HG03460 (cell line): Measurements from ENCODE around the gene ACSL6.

Experiments
- ATAC-seq: cut with Tn5 transposase; IDR thresholded peaks from one replicate; pipeline ENCODE4 v1.9.1; 2021; ENCODE audit not compliant: unreplicated experiment

The ACSL6 gene

GRCh38 chr5:132017738-132018625 is 6.5 kb upstream of the ACSL6 start:
- ATAC-seq = no peak

GRCh38 chr5:132017316-132017715 is 5.9 kb upstream of the ACSL6 start:
- no peak for ATAC-seq

GRCh38 chr5:132016721-132017250 is 5.3 kb upstream of the ACSL6 start:
- ATAC-seq = no peak

- no peak for ATAC-seq
Measured at GRCh38 chr5:132013711-132014110, 2.3 kb upstream of the ACSL6 start.

GRCh38 chr5:132013006-132013689 is 1.7 kb upstream of the ACSL6 start:
- ATAC-seq = no peak

- ATAC-seq = no peak
Measured at GRCh38 chr5:132012371-132013005, 1.0 kb upstream of the ACSL6 start.

GRCh38 chr5:132010989-132011621 is 353 bp downstream of the ACSL6 start:
- ATAC-seq = no peak

- ATAC-seq = no peak
Measured at GRCh38 chr5:132010645-132010988, 841 bp downstream of the ACSL6 start.

GRCh38 chr5:132009706-132010405 is 1.6 kb downstream of the ACSL6 start:
- ATAC-seq = no peak

GRCh38 chr5:132008961-132009680 is 2.3 kb downstream of the ACSL6 start:
- no peak for ATAC-seq

- peak; percentile 16 for ATAC-seq
Measured at GRCh38 chr5:132008163-132008473, 3.3 kb downstream of the ACSL6 start.

- ATAC-seq = peak; percentile 45
Measured at GRCh38 chr5:132007399-132008162, 3.9 kb downstream of the ACSL6 start.

GRCh38 chr5:132006331-132007120 is 4.9 kb downstream of the ACSL6 start:
- no peak for ATAC-seq

GRCh38 chr5:132005591-132005990 is 5.9 kb downstream of the ACSL6 start:
- no peak for ATAC-seq

- ATAC-seq = no peak
Measured at GRCh38 chr5:132003982-132004381, 7.5 kb downstream of the ACSL6 start.

GRCh38 chr5:132003170-132003744 is 8.2 kb downstream of the ACSL6 start:
- ATAC-seq = no peak

GRCh38 chr5:132002757-132003156 is 8.7 kb downstream of the ACSL6 start:
- no peak for ATAC-seq
